ENCODE data around the gene CDKAL1.
A peak's percentile ranks its signal among the peaks of the same experiment; 100 is the strongest.

The CDKAL1 gene

DNA sequence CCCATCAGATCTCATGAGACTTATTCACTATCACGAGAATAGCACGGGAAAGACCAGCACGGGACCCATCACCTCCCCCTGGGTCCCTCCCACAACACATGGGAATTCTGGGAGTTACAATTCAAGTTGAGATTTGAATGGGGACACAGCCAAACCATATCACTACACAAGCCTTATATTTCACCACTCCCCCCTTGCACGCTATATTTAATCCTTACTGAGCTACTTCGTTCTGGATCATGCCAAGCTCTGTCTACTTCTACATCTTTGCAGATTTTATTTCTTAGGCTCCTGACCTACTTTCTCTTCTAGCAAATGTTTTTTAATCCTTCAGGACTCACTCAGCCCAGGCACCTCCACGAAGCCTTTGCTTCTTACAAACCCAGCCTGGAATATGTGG, 606.7 kb downstream of the CDKAL1 start:
- DNase-seq (ENCODE audit: low read depth) = no peak

DNA sequence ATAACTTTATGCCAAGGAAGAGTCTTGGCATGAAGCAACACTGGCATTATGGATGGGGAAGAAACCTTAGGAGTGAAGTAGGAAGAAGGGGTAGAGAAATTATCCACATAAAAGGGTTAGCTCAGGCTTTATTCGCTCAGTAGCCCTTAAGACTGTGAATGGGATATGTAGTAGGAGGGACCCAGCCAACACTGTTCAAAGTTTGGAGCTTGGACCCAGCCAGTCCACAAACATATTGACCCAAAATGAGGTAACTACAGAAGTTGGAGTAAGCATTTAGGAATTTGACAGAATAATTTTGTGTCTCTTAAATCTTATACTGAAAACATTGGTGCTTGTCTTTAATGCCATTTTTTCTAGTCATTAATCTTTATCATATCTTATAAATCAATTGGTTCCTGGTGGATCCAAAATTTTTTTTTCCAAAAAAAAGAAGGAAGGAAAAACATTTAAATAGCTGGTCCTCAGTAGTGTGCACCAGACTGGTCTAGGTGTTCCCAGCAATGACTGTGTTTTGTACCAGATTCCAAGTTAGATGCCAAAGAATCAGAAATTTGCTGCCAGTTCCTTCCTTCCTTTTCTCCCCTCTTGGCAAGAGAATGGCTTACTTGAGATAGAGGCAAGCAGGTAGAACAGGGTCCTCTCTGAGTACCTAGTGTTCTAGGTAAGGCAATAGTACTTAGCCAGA, 607.5 kb downstream of the CDKAL1 start:
- no peak for DNase-seq (ENCODE audit: low read depth)

DNA sequence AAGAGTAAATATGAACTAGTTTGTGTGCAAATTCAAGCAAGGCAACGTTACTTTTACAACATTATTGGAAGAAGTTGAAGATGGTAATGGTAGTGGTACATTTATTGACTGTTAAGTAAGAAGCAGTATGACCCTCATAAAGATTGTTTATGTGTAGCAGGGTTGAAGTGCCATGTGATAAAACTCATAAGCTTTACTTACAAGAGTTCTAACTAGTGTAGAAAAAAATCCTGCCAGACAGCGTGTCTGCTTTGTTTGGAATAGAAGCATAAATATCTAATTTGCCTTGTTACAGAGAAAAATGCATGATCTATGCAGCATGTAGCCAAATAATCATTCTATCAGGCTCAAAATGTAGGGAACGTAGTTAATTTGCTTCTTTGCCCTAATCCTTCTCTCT, 608.5 kb downstream of the CDKAL1 start:
- no peak for DNase-seq (ENCODE audit: low read depth)

DNA sequence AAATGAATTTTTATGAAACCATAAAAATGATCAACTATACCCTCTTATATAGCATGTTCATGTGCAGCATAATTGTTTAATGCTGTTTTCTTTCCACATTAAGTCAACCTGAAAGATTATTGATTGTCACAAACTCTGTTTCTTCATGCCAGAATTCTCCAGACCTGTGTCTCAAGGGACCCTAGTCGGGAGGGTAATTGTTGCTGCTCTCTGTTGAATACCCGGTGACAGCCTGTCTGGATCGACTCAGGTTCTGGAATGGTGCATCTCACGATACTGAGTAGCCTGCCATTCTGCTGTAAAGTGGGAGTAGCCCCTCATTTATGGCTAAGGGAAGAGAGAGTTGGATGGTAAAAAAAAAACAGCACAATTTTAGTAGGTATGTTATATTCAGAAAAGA, 609.4 kb downstream of the CDKAL1 start:
- no peak for DNase-seq (ENCODE audit: low read depth)

DNA sequence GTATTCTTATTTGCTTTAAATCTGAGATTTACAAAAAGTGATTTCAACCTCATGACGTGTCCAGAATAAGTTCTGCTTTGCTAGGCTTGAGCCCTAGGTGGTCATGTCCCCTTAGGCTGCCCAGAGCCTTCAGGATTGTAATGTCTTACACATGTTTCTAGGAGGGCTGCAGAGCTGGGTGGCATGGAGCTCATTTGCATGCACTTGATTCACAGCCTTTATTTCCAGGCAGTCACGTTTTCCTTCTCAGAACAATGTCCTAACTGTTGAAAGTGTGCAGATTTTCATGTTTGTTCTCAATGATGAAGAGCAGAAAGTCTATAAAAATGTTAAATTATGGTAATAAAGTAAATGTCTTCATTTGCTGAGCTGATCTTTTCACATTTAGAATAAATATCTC, 610.7 kb downstream of the CDKAL1 start:
- no peak for DNase-seq (ENCODE audit: low read depth)

DNA sequence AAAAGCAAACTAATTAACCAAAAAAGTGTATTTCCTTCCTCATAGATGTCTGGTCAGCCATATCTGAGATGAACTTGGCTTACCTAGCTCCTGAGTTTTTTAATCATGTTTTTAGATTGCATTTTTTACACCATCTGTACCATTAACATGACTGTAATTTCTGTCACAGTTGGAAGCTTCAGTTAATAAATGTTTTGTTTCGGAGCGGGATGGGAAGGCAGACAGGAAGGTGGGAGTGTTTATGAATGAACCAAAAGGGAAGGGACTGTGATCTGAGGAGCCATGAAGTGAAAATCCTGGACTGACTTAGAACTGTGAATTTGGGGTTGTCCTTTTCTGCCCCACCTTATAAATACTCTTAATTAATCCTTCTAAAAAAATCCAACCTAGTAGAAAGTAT, 613.7 kb downstream of the CDKAL1 start:
- DNase-seq (ENCODE audit: low read depth) = no peak

DNA sequence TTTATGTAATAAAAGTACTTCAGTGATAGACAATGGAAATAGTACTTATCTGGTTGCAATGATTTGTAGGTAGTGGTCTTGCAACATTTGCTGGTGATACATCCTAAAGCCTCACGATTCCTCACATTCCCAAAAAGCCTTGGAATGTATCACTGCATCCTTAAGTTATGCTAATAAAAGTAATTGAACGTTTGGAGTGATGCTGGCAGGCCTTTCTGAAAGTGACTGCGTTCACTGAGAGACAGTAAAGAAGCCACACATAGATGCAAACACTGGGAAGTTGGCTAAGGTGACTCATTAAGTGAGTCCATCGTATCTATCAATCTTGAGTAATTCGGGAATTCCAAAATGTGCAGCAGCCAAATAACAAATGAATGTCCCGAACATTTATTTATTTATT, 615.2 kb downstream of the CDKAL1 start:
- peak; percentile 96 for DNase-seq (ENCODE audit: low read depth)

DNA sequence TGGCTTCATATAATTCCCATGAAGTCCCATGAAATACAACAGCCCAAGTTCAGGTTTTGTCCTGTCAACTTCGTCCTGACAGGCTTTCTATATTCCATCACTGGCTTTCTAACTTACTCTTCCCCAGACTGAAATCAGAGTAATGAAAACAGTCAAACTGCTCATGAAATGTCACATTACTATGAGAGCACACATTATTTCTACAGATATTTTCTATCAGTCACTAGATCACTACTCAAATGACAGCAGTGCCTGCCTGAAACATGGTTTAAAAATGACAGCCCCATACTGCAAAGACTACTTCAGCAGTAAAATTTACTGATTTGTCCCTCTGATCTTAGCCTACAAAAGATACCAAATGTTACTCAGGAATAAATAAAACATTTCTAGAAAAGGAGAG, 616.4 kb downstream of the CDKAL1 start:
- no peak for DNase-seq (ENCODE audit: low read depth)

DNA sequence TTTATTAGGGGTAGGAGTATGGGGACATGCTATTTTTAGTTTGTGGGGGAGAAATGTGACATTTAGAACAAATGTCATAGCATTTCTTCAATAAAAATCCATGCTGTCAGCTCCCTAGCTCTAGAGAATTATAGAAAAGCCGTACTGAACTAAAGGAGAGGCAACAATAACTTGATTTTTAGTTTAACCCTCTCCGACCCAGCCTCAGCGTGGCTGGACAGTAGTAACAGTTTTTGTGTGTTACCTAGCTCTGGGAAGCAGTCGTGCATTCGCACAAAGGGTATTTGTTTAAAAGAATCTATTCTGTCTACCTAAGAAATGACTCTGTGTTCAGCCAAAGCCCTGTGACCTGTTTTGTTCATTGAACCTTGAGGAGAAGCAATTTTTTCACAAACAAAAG, 616.9 kb downstream of the CDKAL1 start:
- no peak for DNase-seq (ENCODE audit: low read depth)

DNA sequence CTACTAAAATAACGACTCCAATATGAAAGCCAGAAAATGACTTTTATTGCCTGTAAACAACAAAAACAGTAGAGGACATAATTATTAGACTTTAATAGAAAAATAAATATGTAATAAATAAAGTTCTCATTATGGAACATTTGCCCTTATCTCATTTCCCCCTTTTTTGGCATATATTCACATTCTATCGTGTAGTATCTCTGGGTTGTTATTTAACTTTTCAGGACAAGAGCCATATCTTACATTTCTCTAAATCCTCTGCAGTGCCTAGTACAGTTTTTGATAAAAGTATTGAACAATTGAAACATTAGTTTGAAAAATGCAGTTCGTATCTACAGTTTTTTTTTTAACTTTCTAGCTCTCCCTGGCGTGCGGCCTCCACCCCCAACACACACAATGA, 617.3 kb downstream of the CDKAL1 start:
- no peak for DNase-seq (ENCODE audit: low read depth)

DNA sequence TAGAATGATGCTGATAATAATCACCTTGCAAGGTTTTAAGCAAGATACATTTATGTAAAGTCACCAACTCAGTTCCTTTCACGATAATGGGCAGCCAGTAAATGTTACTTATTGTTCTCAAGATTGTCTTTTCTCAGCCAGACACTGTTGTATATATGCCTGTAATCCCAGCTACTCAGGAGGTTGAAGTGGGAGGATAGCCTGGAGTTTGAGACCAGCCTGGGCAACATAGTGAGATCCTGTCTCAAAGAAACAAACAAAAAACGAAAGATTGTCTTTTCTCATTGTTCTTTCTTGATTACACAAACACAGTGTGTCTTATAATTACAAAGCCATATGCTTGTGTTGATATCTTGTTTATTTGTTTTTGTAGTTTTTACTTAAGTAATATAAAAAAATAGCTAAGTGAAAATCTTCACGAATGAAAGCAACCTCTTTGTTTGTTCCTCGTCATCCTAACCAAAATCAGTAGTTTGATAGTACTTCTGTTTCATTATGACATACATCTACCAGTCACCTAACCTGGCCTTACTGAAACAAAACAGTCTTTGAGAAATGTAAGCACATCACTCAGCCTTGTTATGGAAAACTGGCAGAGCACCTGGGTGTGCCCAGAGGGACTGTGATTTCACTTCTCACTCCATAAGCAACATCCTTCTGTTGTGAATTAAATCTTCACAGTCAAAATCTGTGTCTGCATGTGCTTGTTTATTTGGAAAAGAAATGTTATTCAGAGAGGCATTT, 623.1 kb downstream of the CDKAL1 start:
- no peak for DNase-seq (ENCODE audit: low read depth)

DNA sequence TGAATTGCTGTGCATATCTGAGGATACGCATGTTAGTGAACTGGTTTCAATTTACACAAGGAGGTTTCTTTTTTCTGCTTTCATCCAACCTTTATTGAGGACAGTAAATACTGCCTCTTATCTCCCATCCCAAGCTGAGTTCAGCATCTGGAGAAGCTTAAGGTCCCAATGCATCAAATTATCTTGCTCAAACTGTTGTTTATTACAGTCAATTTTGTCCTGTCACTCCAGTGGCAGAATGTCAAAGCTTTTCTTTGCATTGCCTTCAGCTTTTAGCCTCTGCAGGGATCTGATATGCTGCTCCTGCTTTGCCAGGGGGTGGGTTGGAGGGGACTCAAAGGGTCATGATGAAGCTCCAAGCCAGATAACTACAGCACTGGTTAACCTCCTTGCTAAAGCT, 623.9 kb downstream of the CDKAL1 start:
- DNase-seq (ENCODE audit: low read depth) = no peak

DNA sequence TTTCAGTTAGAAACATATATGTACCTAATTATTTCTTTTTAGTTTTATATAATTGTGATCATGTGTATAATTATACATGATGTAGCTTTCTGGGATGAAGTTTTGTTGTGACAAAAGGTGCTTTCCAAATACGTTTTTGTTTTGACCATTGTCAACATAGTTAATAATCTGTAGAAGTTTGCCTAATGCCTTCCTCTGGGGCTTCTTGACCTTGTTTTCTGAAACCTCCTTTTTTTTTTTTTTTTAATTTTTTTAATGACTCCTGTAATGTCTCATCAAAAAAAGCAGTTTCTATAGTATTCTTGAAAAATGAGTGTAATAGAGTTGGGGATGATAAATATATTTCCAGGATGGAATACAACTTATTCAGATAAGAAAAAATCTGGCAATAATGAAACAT, 624.6 kb downstream of the CDKAL1 start:
- no peak for DNase-seq (ENCODE audit: low read depth)

DNA sequence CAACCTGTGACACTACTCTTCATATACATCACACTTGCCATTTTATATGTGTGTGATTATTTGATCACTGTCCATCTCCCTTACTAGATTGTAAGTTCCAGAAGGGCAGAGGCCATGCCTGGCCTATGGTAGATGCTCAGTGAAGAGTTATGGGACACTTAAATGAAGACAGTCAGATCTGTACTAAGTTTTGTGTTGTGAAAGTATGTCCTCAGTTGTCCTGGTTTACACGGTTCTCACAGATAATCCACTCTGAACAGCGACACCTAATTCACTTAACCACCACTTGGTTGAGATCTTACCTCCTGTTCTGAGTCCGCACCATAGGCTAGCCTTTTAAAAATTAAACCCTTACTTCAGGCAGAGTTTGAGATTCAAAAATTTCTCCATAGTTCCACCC, 625.2 kb downstream of the CDKAL1 start:
- DNase-seq (ENCODE audit: low read depth) = no peak

DNA sequence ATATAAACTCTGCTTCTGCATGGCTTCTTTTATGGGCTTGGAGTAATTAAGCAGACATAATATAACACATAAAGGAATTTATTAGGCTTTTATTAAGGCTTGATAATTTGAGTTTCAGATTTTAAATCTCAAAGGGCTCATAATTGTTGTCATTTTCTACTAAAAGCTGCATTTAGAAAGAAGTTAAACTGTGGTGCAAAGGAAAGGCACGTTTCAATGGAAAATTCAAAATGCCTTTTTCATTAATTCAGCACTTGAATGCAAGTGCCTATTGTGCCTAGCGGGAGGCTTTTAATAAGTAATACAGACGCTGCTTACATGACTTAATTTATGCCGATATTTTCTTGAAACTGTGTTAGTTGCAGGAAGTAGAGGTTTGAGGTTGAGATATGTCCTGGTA, 627.5 kb downstream of the CDKAL1 start:
- no peak for DNase-seq (ENCODE audit: low read depth)

DNA sequence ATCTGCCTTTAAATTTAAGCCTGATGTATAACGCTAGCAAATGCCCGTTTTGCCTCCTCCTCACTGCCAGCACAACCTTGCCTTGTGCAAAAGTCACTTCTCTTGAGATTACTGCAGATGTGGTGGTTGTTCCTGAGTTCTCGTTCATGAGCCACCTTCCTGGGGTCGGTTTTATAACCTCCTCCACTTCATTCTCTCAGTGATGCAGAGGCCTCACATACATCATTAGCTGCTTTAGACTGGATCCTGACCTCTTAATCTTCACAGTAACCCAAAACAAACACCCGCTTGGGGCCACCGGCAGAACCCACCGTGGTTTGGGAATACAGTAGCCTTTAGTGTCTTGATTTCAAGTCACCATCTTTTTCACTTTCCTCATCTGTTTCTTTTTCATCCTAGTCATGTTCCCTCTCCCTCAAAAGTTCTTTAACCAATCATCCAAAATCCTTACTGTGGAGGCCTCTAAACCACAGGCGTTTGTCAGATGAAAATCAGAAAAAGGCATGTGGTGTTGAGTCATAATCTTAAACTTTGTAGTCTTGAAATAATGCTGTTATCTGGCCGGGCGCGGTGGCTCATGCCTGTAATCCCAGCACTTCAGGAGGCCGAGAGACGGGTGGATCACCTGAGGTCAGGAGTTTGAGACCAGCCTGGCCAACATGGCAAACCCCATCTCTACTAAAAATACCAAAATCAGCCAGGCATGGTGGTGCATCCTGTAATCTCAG, 629.0 kb downstream of the CDKAL1 start:
- DNase-seq (ENCODE audit: low read depth) = peak; percentile 38

DNA sequence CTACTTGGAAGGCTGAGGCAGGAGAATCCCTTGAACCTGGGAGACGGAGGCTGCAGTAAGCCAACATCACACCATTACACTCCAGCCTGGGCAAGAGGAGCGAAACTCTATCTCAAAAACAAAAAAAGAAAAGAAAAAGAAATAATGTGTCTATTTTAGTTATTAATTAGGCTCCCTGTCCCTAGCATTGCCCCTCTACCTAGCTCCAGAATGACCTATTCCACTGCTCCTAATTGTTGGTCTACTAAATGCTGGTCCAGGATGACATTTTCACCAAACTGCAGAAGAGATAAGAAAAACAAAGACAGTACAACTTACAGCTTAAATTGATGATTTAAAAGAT, 629.6 kb downstream of the CDKAL1 start:
- no peak for DNase-seq (ENCODE audit: low read depth)

DNA sequence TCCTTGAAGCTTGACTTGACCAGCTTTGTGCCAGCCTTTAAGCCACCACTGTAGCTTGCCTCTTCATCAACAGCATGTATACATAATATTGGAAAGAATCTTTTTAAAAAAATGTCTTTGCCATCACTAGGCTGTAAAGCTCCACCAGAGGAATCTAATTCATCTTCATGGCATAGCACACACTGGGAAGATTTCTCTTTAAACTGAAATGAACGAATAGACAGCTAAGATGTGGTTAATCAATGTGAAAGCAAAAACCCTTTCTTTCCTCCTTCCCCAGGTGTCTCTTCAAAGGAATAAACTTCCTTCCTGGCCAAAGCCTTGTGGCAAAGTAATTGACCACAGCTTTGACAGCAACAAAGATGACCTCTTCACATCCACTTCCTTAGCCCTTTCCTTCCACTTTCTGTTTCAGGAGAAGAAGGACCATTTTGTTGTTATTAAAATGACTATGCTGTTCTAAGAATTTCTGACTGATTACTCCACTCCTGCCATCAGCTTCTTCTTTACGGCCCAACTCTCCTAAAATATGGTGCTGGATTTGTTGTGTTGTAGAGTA, 630.6 kb downstream of the CDKAL1 start:
- no peak for DNase-seq (ENCODE audit: low read depth)

DNA sequence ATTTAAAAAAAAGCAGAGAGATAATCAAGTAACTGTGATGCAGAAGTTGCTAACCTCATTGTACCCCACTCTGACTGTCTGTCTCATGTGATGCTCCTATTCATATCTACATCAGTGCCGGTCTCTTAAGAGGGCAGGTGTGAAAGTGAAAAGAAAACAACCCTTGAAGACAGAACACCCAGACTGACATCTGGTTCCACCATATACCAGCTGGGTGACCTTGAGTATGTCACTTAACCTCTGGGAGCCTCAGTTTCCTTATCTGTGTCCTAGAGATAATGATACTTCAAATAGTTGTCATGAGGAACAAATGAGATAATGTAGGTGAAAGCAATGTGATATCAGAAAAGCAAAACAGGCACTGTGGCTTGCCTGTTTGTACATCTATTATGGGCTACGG, 632.5 kb downstream of the CDKAL1 start:
- DNase-seq (ENCODE audit: low read depth) = no peak

DNA sequence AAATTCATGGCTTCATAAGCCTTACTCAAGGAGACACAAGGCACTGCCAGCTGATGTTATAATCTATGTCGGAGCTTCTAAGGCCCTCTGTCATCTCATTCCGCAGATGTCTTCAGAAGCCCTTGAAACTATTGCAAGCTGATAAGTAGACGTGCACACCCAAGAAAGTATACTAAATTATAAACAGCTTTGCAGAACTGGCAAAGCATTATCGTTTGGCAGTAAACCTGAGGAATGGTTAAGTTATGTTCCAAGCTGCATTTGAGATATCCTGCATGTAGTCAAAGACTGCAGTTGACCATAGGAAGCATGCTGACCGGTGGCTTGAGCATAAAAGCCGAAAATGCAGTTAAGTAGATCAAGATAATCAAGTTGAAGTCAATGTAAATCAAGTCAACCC, 633.5 kb downstream of the CDKAL1 start:
- no peak for DNase-seq (ENCODE audit: low read depth)

DNA sequence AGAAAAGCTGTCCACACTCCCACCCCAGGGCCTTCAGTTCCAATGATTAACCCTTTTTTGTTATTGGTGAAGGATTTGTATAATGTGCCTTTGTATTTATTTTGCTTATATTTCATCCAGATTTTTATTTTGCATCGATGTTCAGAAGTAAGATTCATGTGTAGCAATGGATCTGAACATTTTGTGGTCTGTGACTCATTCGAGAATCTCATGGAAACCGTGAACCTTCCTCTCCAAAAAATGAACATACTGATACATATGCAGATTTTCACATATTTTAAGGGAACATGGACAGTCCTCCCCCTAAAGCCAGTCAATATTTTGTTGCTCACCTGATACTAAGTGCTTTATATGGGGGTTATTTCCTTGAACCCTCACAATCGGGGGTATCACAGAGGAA, 637.5 kb downstream of the CDKAL1 start:
- DNase-seq (ENCODE audit: low read depth) = no peak

DNA sequence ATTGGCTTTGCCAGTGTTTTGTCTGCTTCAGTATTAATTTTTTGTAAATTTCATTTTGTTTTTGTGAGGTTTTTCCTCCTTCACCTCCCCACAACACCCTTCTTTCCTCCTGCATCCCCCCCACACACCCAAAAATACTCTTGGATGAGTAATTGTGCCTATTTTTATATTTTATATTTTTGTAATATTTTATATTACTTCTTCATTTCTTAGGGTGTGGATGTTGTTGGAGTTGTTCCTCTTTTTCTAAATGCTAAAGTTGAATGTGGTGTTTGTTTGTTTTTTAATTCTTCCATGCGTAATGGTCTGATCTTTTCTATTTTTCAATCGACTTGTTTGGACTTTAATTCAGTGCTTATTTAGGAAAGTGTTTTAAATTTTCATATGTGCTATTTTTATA, 638.8 kb downstream of the CDKAL1 start:
- no peak for DNase-seq (ENCODE audit: low read depth)

DNA sequence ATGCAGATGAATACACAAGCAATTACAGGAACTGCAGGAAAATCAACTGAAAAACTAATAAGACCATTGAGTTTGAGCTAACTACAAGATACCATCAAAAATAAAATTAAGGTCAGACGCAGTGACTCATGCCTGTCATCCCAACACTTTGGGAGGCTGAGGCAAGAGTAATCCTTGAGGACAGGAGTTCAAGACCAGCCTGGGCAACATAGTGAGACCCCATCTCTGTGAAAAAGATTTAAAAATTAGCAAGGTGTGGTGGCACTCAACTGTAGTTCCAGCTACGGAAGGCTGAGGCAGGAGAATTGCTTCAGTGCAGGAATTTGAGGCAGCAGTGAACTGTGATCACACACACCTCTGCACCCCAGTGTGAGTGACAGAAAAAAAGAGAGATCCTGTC, 639.4 kb downstream of the CDKAL1 start:
- DNase-seq (ENCODE audit: low read depth) = no peak

Data from HS-5 (cell line).